ENCODE results near the gene KCNQ4.

DNA sequence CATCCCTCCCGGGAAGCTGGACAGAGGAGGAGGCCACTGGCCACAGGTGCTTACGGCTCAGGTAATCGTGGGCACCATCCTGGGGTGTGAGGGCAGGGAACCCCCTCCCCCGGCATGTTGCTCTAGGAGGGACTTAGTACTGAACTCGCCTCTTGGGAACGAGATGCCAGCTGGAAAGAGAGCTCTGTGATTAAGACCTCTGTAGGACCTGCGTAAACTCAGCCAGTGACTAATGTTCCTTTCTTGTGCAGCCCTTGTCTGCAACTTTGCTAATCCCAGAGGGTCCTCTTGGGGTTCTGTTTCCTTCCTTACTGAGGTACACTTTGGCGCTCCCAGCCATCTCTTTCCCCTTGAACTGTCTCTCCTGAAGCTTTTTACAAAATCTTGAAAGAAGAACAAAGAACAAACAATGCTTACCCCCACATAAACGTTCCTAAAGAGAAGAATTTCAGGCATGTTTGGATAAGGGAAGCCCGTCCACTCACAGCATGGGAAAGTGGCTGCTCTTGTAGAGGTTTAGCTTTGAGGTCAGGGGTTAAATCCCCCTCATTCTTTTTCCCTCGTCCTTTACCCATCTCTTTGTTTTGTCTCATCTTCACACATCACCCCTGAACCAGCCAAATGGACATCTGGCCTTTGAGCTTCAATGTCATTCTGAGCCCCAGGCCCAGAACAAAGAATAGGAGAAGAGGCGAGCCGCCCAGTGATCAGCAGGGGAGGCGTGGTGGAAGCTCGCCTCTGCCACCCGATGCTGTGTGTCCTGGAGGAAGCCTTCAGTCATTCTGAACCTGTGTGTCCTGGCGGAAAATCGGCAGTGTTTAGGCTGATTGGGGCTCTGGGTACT lies 41.2 kb downstream of the KCNQ4 start:
- no peak for TF ChIP-seq SP1 (IDR thresholded peaks at IDR 0.05)
- TF ChIP-seq LEF1 (IDR thresholded peaks at IDR 0.05; ENCODE audit: borderline replicate concordance), result no peak
- no peak for TF ChIP-seq FOXA1 (IDR thresholded peaks at IDR 0.05)
- TF ChIP-seq ZNF384 (IDR thresholded peaks at IDR 0.05), result no peak

All from HEK293T (cell line).